Fibroblast of skin of right biceps (primary cell): Measurements from ENCODE around the gene CHST14.

Experiments
- DNase-seq: peaks from one replicate; pipeline ENCODE4 v3.0.0-alpha.2; 2013

Gene CHST14

DNA sequence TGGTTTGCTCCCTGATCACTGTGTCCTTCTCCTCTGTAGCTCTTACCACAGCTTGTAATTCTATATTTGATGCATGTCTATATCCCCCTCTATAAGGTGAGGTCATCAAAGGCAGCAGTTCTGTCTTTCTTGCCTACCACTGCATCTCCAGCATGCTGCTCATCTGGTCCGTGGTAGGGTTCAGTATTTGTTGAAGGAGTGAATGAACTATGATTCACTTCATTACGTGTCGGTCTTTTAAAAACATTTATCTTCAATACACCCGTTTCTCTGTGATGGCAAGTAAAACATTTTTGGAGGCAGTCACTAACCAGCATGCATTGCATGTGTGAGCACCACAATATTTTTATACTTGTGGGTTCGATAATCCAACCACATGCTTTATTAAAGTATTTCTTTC, 27.6 kb downstream of the CHST14 start:
- DNase-seq, result peak; percentile 68

DNA sequence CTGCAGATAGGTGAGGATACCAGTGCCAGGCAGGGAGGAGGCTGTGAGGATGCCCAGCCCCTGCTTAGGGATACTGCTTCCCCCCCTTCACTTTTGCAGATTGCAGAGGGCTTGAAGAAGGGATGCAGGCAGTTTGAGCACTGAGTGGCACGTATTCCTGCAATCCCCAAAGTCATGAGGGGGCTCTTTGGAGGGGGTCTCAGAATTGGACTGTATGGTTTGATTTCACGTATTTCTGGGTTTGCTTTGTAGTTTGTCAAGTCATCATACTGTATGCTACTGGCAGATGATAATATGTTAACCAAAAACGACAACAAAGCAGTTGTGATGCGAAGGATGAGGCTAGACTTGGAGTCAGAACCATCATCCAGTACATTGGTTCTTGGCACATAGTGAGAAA, 28.1 kb downstream of the CHST14 start:
- DNase-seq, result no peak

DNA sequence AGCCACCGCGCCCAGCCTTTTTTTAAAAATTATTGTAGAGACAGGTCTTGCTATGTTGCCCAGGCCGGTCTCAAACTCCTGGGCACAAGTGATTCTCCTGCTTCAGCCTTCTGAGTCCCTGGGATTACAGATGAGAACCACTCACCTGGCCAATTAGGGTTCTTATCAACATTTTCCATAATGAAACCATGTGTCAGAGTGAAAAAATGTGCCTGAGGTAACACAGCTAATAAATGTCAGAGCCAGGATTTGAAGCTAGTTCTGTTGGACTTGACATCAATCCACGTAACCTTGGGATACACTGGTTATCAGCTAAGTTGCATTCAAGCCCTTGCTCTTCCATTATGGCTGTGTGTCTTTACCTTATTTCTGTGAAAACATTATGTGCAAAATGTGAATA, 29.1 kb downstream of the CHST14 start:
- DNase-seq, result no peak

DNA sequence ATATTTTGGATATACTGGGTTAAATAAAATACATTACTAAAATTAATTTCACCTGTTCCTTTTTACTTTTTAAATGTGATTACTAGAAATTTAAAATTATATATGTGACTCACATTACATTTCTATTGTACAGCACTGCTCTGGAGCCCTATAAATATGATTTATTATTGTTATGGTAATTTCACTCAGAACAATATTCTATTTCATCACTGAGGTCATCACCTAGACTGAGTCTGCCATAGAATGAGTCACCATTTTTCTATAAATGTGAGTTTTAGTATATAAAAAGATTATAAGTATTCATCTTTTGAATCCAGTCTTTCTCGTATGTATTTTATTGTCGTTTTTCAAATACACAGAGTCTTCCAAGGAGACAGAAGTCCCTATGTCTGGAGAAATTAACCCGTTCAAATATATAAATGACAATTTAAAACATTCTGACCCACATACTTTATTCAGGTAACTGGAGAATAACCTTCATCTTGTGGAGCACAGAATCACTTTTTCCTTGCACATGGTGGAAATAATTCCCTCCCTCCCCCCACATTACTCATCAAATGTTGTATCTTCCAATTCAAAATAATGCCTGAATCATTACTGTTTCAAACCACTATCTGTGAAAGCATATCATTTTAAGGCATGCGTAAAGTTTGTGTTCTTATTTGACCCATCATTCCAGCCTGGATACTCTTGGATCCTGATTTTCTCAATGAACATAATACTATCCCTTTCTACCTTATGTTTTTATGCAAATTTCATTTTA, 30.0 kb downstream of the CHST14 start:
- DNase-seq, result peak; percentile 60

DNA sequence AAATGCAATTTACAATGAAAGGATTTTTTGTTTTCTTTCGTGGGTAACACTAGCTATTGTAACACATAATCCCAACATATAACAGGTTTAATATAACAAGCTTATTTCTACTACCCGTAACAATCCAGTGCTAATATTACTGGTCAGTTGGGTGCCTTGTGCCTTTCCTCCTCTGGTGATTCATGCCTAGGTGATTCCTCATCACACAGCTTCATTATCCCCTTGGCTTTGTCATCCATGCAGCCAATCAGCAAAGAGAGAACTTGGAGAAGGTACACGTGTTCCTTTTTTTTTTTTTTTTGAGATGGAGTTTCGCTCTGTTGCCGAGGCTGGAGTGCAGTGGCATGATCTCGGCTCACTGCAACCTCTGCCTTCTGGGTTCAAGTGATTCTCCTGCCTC, 30.7 kb downstream of the CHST14 start:
- peak; percentile 17 for DNase-seq

DNA sequence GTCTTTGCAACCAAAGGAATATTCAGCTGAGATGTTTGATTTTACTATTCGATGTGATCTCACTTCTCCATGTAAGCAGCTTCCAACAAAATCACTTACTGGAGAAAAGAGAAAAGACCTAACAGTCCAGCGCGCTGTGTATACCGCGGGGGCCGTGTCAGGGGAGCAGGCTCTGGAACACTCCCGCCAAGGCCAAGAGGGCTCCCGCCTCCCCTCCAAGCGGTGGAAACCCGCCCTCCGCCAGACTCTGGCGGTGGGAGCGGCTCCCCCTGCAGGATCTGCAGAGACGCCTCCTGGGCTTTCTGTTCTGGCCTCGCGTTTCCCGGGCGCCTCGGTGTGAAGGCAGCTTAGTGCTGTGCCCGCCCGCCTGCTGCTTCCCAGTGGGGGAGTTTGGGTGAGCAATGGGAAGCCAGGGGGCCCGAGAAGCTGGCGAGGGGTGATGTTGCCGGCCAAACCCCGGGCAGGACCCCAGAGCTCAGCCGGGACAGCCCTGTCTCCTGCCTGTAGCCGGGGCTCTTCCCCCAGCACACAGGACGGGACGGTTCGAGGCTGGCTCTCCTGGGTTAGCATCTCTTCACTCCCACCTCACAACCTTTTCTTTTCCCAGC, 36.3 kb downstream of the CHST14 start:
- peak; percentile 72 for DNase-seq

DNA sequence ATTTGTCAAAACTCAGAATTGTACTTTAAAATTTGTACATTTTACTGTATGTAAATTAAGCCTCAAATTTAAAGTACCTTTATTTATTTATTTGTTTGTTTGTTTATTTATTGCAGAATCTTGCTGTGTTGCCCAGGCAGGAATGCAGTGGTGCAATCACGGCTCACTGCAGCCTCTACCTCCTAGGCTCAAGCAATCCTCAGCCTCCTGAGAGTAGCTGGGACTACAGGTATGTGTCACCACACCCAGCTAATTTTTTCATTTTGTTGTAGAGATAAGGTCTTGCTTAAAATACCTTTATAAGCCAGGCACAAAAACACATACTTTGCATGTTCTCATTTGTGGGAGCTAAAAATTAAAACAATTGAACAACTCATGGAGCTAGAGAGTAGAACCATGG, 37.4 kb downstream of the CHST14 start:
- DNase-seq, result no peak

DNA sequence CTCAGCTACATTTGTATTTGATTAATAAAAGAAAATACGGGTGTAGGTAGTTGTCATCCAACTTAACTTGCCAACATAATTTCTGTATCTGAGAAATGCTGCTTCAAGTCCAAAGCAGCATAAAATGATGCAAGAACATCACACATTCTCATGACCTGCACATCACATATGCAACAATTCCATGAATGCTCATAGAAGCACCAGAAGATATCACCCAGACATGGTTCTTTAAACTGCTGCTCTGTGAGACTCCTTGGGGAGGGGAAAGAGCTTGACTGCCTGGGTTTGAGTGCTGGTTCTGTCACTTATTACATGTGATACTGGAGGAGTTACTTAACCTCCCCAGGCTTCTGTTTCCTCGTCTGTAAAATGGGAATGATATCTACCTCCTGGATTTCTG, 39.4 kb downstream of the CHST14 start:
- no peak for DNase-seq

DNA sequence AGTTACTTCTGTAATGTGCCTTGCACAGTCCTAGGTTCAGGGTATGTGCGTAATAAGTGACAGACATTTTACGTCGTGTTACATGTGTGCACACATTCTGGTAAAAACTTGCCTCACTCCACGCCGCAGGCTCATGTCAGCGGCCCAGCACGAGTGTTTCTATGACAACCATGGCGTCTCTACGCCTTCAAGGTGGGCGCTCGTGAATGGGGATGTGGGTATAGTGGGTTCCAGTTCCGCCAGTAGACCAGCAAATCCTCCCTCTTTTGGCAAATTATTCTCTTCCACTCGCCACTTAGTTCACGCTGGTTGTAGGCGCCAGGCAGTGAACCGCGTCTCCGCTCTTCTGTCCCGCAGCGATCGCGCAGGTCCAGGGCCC, 40.3 kb downstream of the CHST14 start:
- no peak for DNase-seq

DNA sequence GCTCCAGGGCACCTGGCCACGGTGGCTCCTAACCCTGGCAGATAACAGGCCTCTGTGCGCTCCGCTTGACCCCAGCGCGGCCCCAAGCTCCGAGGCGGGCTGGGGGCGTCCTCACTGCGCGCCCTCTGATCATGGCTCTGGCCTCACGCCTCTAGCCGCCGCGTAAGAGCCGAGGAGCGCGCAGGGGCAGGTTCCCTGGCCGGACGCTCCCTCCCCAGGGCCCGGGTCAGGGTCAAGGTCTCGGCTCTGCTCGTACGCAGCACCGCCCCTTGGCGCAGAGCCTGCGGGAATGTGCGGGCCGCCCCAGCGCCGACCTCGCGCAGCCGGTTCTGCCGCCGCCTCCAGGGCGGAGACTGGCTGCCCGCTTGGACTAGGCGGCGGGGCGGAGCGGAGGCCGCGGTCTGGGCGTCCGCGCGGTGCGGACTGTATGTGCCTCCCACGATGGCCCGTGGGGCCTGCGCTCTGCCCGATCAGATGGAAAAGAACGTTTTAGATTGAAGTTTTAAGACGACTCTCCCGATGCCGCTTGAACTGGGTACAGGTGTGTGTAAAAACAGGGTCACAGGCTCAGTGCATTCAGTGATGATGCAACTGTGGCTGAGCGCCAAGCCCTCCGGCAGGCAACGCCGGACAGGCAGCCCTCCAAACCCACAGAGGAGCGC, 40.8 kb downstream of the CHST14 start:
- DNase-seq, result peak; percentile 12

DNA sequence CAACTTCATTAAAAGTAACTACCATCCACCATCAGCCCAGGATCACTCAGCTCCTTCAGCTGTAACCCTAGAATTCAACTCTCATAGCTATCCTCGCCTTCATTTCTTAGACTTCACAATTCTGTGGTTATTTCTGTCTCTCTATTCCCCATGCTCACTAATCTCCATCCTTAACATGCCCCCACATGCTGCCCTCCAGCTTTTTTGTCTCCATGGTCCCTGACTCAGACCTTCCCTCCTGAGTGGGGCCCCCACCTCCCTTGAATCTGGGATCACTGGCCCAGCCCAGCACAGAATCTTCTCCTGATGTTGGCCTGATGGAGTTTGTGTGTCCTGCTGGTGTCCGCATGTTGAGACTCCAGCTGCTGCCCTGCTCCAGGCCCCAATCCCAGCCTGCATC, 41.7 kb downstream of the CHST14 start:
- DNase-seq, result no peak

DNA sequence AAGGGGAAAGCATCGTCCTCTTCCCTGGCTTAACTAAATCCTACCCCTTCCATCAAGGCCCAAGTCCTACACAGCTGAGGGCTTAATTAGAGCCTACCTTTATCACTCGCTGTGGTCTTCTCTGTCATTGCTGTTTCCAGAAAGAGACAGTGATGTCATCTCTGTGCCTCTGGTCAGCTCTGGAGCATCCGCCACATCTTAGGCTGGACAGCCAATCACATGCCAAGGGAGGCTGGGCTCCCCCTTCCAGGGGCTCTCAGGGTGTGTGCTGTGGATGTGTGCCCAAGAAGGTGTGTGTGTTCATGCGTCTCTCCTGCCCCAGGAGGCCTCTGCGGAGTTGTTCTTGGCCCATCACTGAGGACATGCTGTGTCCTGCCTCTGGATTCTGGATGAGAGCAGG, 42.8 kb downstream of the CHST14 start:
- DNase-seq, result no peak

DNA sequence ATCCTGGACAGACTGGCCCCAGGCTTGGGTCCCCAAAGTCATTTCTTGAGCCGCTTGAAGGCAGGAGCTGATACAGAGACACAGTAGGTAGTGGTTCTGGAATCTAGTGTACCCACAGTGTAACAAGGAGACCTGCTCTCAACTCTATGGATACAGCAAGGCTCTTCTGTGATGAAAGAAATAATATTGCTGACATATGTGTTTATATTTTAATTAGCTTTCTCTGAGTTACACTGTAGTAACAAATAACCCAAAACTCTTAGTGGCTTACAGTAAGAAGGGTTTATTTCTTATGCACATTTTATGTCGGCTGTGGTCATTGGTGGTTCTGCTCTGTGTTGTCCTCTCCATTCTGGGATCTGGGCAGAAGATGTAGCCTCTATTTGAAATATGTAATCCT, 45.5 kb downstream of the CHST14 start:
- DNase-seq, result no peak
